GM18502 (cell line): ENCODE results near the gene SMIM8.

Source experiments
- ATAC-seq: cut with Tn5 transposase; IDR thresholded peaks from one replicate; pipeline ENCODE4 v1.9.1; 2021; ENCODE audit warnings: mild to moderate bottlenecking; ENCODE audit not compliant: unreplicated experiment, poor library complexity

SMIM8 gene

DNA sequence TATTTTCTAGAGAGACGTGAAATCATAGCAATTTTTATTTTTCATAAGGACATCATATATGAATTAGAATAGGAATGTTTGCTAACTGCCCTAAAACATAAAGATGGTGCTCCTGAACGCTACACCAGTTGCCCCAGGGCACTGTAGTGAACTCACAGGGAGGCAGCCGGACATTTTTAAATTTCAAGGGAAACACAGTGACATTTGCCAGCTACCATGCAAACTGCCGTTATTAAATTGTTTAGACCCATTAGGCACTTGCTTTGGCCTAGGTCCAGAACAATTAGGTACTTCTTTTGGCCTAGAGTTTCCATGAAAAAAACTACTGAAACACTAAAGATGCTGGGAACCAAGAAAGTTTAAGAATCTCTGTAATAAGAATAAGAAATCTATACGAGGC is 60.5 kb downstream of the SMIM8 start:
- no peak for ATAC-seq

DNA sequence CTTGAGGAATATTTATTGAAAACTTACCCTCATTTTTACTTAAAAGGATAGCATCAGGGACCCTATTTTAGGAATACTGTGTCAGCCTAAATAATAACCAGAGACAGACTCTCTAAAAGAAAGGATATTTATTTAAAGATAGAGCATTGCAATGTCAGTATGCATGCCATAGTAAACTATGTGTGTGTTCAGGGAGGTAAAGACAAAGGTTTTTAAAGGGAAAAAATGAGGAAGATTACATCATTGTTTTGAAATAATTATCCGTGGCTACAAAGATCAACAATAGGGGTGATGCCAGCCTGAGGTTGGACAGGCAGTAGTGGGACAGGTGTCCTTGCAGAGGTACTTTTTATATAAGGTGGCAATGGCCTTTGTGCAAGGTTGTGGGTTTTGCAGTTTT is 61.6 kb downstream of the SMIM8 start:
- no peak for ATAC-seq

DNA sequence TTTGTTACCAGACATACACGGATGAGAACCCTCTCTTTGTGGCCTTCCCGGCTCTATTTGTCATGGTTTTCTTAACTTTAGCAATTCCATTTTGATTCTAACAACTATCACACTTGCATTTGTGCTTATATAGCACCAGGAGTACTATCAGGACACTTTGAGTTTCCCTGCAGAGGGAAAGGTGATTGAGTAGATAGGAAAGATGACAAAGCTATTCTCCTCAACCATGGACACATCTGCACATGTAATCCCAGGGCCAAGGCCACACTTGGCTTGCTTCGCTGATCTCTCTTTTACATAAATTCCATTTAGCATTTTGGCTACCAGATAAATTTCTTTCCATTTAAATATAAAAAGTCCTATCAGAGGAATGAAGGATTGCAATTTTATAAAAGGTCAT is 62.1 kb downstream of the SMIM8 start:
- no peak for ATAC-seq

DNA sequence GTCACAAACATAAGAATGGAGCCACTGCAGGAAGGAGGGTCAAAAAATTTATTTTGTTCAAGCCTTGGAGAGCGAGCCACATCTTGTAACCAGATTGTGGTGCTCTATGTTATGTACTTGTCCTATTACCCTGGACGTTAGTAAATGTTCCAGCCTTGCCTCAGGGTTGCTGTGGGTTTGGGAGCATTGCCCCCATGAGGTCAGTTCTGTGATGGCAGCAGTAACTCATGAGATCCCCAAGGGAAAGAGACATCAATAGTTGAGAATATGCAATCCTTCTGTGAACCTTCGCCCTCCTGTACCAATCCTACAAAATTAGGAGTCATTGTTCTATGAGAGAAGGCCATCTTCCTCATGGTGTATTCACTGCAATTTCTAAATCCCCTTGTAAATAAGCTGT is 68.9 kb downstream of the SMIM8 start:
- ATAC-seq = peak; percentile 63
